HG02678 (cell line): ENCODE results near the gene MYCBP2.
"Not testable (repeated sequence)": the region's sequence is repeated elsewhere in the genome, so short reads cannot be mapped to it uniquely, and the experiment has no call there.

Experiments used
- ATAC-seq: cut with Tn5 transposase; IDR thresholded peaks from one replicate; pipeline ENCODE4 v1.9.1; 2021; ENCODE audit warnings: mild to moderate bottlenecking, moderate library complexity; ENCODE audit not compliant: unreplicated experiment

The MYCBP2 gene

GRCh38 chr13:77337159-77337558 lies 10.3 kb upstream of the MYCBP2 start:
- ATAC-seq: no peak

- no peak for ATAC-seq
These were observed 8.6 kb upstream of the MYCBP2 start for GRCh38 chr13:77335543-77335942.

GRCh38 chr13:77333594-77333993 lies 6.7 kb upstream of the MYCBP2 start:
- ATAC-seq: no peak

- no peak for ATAC-seq
These were observed 4.5 kb upstream of the MYCBP2 start for GRCh38 chr13:77331421-77331820.

- no peak for ATAC-seq
These were observed 3.2 kb upstream of the MYCBP2 start for GRCh38 chr13:77329911-77330584.

GRCh38 chr13:77329133-77329910 lies 2.4 kb upstream of the MYCBP2 start:
- peak; percentile 60 for ATAC-seq

- ATAC-seq: peak; percentile 6
These were observed 1.9 kb upstream of the MYCBP2 start for GRCh38 chr13:77328819-77329132.

GRCh38 chr13:77325371-77325980 lies 1.4 kb downstream of the MYCBP2 start:
- no peak for ATAC-seq

GRCh38 chr13:77323858-77324257 lies 3.0 kb downstream of the MYCBP2 start:
- no peak for ATAC-seq

- no peak for ATAC-seq
These were observed 7.4 kb downstream of the MYCBP2 start for GRCh38 chr13:77319536-77319935.

GRCh38 chr13:77318741-77319140 lies 8.2 kb downstream of the MYCBP2 start:
- no peak for ATAC-seq

- no peak for ATAC-seq
These were observed 10.5 kb downstream of the MYCBP2 start for GRCh38 chr13:77316430-77316829.

- not testable (repeated sequence) for ATAC-seq
These were observed 11.4 kb downstream of the MYCBP2 start for GRCh38 chr13:77315509-77315908.

GRCh38 chr13:77313923-77314322 lies 13.0 kb downstream of the MYCBP2 start:
- ATAC-seq: no peak

- no peak for ATAC-seq
These were observed 14.6 kb downstream of the MYCBP2 start for GRCh38 chr13:77312311-77312710.

- no peak for ATAC-seq
These were observed 16.2 kb downstream of the MYCBP2 start for GRCh38 chr13:77310579-77311279.

- no peak for ATAC-seq
These were observed 16.7 kb downstream of the MYCBP2 start for GRCh38 chr13:77310161-77310560.

- ATAC-seq: no peak
These were observed 17.6 kb downstream of the MYCBP2 start for GRCh38 chr13:77309254-77309653.

GRCh38 chr13:77306458-77306857 lies 20.4 kb downstream of the MYCBP2 start:
- no peak for ATAC-seq

GRCh38 chr13:77305266-77305665 lies 21.6 kb downstream of the MYCBP2 start:
- ATAC-seq: no peak

- ATAC-seq: peak; percentile 35
These were observed 26.5 kb downstream of the MYCBP2 start for GRCh38 chr13:77300176-77301037.
